ENCODE results near the gene ITIH4.

DNA sequence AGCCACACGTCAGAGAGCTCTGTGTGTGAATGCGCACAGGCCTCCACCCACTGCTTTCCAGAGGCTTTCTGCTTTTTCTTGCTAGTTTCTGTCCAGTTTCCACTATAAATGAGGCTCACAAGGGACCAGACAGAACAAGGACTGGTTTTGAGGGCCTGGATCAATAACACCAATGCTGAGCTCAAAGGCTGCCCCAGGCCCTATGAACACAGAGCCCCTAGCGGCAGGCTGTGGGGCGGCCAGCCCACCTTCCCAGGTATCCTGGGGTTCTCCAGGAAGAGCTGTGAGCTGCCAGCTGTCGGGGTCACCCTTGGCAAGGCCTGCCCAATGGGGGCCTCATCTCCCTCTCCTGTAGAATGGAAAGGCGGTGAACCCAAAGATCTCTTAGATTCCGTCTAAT lies 38.1 kb downstream of the ITIH4 start:
- TF ChIP-seq, protein P1, sequence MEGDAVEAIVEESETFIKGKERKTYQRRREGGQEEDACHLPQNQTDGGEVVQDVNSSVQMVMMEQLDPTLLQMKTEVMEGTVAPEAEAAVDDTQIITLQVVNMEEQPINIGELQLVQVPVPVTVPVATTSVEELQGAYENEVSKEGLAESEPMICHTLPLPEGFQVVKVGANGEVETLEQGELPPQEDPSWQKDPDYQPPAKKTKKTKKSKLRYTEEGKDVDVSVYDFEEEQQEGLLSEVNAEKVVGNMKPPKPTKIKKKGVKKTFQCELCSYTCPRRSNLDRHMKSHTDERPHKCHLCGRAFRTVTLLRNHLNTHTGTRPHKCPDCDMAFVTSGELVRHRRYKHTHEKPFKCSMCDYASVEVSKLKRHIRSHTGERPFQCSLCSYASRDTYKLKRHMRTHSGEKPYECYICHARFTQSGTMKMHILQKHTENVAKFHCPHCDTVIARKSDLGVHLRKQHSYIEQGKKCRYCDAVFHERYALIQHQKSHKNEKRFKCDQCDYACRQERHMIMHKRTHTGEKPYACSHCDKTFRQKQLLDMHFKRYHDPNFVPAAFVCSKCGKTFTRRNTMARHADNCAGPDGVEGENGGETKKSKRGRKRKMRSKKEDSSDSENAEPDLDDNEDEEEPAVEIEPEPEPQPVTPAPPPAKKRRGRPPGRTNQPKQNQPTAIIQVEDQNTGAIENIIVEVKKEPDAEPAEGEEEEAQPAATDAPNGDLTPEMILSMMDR (conservative IDR thresholded peaks at IDR 0.05; ENCODE audit: low read depth, low read length) = no peak
- TF ChIP-seq EZH2 (IDR thresholded peaks at IDR 0.05; ENCODE audit: borderline replicate concordance, low read depth, low read length, poor library complexity, severe bottlenecking) = no peak
